NCI-H187 treated with DMSO at 0.1 percent for 48 hours (cell line): Measurements from ENCODE around the gene LRRTM3.

ENCODE experiments used
- DNase-seq: peaks from one replicate; lab custom pipeline; 2025; lab: John Stamatoyannopoulos, UW

The LRRTM3 gene

GRCh38 chr10:66925896-66926715 is at the start of gene LRRTM3:
LRRTM3 (plus strand) TSS chr10:66926036.
- no peak for DNase-seq

DNA sequence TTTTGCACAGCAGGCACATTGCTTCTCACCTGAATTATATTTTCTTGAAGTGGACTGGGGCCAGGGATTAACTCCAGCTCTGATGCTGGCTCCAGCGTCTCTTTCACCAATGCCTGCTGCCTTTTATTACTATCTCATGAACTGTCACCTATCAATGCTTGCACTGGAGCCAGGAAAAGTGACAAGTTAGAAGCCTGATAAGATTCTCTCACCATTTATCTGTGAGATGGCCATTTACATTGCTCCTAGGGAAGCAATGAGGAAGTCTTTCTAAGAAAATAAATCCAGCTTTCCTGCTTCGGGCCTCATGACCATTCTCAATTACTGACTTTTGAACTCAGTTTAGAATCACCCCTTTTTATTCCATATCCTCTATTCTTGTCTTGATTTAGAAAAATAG is 48.5 kb upstream of the LRRTM3 start:
- DNase-seq = no peak

GRCh38 chr10:66880292-66880691 is 45.5 kb upstream of the LRRTM3 start:
- no peak for DNase-seq

- DNase-seq = no peak
These were observed 45.0 kb upstream of the LRRTM3 start for GRCh38 chr10:66880826-66881225.

- DNase-seq = no peak
These were observed 44.0 kb upstream of the LRRTM3 start for GRCh38 chr10:66881814-66882213.

GRCh38 chr10:66882271-66882670 is 43.6 kb upstream of the LRRTM3 start:
- DNase-seq = no peak

DNA sequence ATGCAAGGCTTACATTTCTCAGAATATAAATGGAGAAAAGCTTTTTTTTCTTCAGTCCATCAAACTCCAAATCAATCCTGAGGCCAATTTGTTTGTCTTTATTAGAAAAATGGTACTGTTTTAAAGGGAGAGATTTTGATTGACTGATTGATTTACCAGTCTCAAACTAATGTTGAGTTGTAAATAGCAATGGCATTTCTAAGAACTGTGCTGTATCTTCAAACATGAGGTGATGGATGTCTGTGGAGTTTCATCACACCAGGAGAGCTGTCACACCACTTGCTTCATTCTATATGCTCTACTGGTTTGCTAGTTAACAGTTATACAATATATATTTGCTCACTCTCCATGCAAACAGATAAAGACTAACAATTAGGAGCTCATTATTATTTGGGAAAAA is 39.0 kb upstream of the LRRTM3 start:
- no peak for DNase-seq

- no peak for DNase-seq
These were observed 37.6 kb upstream of the LRRTM3 start for GRCh38 chr10:66888237-66888636.

DNA sequence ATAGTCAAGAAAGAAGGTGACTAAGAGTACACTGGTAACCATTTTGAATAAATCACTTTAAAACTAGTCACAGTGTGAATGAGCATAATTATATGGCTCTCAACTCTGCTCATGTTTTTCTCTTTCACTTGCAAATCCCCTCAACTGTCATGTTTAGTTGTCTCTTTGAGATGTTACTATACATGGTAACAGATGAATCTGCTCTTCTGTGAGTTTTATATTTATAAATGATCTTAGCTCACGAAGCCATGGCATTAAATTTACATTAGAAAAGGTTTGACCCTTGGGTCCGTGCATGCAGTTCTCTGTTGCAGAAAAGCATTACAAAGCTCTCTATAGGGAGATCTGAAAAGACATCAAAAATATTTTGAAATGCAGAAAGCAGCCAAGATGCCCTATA is 33.0 kb upstream of the LRRTM3 start:
- no peak for DNase-seq

DNA sequence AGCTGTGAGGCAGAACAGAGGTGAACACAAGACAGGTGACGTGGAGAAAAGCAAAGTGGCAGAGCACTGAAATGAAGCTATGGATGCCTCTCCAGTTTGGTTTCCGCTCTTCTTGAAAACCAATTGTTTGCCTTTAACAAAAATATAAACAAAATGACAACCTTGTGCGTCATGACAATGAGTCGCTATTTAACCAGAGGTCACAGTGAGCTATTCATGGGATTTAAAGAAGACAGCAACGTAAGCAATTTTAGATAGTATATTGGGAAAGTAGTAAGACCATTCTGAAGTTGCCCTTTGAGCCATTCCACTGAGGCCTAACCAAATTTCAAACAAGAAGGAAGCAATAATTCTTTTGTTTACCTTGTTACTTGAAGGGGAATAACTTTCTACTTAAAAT is 15.2 kb upstream of the LRRTM3 start:
- no peak for DNase-seq

DNA sequence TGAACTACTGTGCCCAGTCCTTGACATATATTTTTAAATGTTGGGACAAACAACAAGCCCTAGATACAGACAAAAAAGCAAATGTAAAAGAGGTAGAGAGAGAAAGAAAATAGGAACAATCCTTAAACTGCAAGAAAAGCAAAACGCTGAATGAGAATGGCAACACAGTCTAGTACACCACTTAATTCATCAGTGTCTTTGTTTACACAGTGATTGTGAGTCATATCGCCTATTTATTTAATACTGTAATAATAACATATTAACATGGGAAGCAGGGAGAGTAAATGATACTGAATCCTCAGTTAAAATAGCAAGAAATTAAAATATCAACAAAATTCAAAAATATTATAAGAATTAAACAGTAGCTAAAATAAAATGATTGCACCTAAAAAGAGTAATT is 9.8 kb upstream of the LRRTM3 start:
- no peak for DNase-seq

DNA sequence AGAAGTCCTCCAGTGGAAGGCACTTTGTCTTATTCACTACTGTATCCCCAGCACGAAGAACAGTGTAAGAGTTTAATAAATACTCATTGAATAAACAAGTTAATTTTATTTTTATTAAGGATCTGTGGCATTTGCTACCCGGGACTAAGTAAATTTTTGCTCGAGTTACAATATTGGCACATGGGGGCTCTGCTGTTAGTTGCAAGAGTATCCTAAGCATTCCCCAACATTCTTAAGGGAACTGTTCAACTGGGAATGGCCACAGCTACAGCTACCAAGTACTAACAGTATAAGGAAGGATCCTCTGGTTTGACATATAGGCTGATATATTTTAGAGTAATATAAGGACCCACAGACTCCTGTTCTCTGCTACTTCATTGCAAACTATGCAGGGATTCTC is 8.7 kb upstream of the LRRTM3 start:
- no peak for DNase-seq

DNA sequence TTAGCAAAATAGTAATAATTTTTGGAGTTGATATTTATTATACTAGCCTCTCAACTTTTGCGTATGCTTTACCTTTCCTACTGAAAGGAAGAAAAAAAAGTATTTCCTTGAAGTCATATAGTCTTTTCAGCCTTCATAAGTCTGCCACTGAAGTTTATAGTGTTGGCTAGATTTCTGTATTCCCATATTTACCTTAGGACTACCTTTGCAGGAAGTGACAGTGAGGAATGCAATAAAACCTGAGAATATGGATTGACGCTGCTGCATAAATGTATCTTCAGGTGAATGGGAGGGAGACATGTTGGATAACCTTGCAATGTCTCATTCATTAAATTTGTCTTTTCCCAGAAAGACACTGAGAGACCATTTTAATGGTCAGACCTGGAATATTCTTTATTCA is 6.6 kb upstream of the LRRTM3 start:
- no peak for DNase-seq

- no peak for DNase-seq
These were observed 1.0 kb upstream of the LRRTM3 start for GRCh38 chr10:66924674-66925345.

GRCh38 chr10:66925373-66925772 is 463 bp upstream of the LRRTM3 start:
- no peak for DNase-seq

GRCh38 chr10:66926841-66927240 is 1.0 kb downstream of the LRRTM3 start:
- DNase-seq = no peak

DNA sequence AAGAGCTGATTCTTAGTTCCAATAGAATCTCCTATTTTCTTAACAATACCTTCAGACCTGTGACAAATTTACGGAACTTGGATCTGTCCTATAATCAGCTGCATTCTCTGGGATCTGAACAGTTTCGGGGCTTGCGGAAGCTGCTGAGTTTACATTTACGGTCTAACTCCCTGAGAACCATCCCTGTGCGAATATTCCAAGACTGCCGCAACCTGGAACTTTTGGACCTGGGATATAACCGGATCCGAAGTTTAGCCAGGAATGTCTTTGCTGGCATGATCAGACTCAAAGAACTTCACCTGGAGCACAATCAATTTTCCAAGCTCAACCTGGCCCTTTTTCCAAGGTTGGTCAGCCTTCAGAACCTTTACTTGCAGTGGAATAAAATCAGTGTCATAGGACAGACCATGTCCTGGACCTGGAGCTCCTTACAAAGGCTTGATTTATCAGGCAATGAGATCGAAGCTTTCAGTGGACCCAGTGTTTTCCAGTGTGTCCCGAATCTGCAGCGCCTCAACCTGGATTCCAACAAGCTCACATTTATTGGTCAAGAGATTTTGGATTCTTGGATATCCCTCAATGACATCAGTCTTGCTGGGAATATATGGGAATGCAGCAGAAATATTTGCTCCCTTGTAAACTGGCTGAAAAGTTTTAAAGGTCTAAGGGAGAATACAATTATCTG is 1.6 kb downstream of the LRRTM3 start:
- no peak for DNase-seq

DNA sequence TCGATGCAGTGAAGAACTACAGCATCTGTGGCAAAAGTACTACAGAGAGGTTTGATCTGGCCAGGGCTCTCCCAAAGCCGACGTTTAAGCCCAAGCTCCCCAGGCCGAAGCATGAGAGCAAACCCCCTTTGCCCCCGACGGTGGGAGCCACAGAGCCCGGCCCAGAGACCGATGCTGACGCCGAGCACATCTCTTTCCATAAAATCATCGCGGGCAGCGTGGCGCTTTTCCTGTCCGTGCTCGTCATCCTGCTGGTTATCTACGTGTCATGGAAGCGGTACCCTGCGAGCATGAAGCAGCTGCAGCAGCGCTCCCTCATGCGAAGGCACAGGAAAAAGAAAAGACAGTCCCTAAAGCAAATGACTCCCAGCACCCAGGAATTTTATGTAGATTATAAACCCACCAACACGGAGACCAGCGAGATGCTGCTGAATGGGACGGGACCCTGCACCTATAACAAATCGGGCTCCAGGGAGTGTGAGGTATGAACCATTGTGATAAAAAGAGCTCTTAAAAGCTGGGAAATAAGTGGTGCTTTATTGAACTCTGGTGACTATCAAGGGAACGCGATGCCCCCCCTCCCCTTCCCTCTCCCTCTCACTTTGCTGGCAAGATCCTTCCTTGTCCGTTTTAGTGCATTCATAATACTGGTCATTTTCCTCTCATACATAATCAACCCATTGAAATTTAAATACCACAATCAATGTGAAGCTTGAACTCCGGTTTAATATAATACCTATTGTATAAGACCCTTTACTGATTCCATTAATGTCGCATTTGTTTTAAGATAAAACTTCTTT is 2.3 kb downstream of the LRRTM3 start:
- no peak for DNase-seq

GRCh38 chr10:66928776-66929175 is 2.9 kb downstream of the LRRTM3 start:
- no peak for DNase-seq

DNA sequence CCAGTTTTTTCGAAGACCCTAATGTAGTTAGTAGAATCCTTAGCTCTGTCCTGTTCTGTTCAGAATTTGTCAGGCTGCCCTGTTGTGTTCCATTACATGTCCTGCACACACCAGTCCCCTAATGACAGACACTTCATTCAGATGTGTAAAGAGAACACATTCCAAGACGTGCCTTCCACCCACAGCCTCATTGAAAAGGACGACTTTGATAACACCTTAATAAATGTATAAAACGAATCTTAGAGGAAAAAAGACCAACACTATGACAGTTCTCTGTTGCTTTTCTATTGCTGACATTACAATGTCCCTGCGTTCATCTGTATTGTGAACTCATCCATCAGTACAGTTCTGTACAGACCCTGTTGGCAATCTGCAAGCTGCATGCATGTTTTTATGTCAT is 3.5 kb downstream of the LRRTM3 start:
- no peak for DNase-seq

DNA sequence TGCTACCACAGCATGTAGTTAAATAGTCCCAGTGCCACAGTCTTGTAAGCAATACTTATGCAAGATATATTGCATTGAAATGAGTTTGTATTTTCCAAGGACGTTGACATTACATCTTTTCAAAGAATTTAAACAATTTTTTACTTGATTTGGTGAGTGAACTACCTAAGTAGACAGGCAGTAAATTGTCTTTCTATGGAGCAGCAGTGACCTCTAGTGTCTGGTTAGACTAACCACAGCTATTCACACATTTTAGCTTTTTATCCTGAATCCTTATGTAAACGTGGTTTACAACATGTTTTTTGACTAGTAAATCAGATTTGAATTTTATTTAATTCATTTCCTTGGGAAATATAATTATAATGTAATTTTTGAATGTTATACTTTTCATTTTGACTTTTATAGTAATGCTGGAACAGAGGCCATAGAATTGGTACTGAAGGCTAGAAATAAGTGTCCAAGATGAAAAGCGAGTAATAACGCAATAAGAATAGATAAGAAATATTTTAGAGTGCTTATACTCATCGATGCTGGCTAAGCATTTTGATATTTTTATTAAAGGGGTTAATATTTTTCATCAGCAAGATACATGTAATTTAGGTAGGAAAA is 5.6 kb downstream of the LRRTM3 start:
- no peak for DNase-seq

GRCh38 chr10:66931949-66932343 is 6.1 kb downstream of the LRRTM3 start:
- no peak for DNase-seq
